OCI-LY1 (cell line): ENCODE results near the gene KIAA0040.

Experiments used
- H2AFZ ChIP-seq: fragments of 200-600 bp; sonication (generic), shearing (Covaris generic); 2 replicates; pipeline ENCODE4 v1.6.0; 2014; ENCODE audit warnings: antibody characterized with exemption, mild to moderate bottlenecking, low read length
- H3F3A ChIP-seq: fragments of 200-600 bp; sonication (generic), shearing (Covaris generic); 2 replicates; pipeline ENCODE4 v1.6.0; 2014; ENCODE audit warnings: mild to moderate bottlenecking, antibody characterized with exemption, low read length, moderate library complexity; ENCODE audit not compliant: insufficient read depth
- H3K27ac ChIP-seq: fragments of 200-600 bp; sonication (generic); 2 replicates; pipeline ENCODE4 v1.5.1; 2014; ENCODE audit warnings: low read length, mixed run types, mild to moderate bottlenecking, low read depth; ENCODE audit not compliant: poor library complexity, severe bottlenecking
- H3K27me3 ChIP-seq: fragments of 200-600 bp; sonication (generic); 2 replicates; pipeline ENCODE4 v1.6.0; 2014; ENCODE audit warnings: antibody characterized with exemption, mild to moderate bottlenecking, low read length, moderate library complexity; ENCODE audit not compliant: insufficient read depth
- H3K36me3 ChIP-seq: fragments of 200-600 bp; sonication (generic); 2 replicates; pipeline ENCODE4 v1.6.1; 2014; ENCODE audit warnings: mild to moderate bottlenecking, antibody characterized with exemption, low read length, moderate library complexity, mixed read lengths; ENCODE audit not compliant: insufficient read depth
- H3K4me1 ChIP-seq: fragments of 200-600 bp; sonication (generic); 2 replicates; pipeline ENCODE4 v1.5.1; 2014; ENCODE audit warnings: mild to moderate bottlenecking, low read length, moderate library complexity; ENCODE audit not compliant: insufficient read depth, severe bottlenecking
- H3K4me2 ChIP-seq: fragments of 200-600 bp; sonication (generic), shearing (Covaris generic); 2 replicates; pipeline ENCODE4 v1.6.1; 2014; ENCODE audit warnings: low read length
- H3K4me3 ChIP-seq: fragments of 200-600 bp; sonication (generic); 2 replicates; pipeline ENCODE4 v1.5.1; 2014; ENCODE audit warnings: low read length, low read depth, mild to moderate bottlenecking, mixed read lengths; ENCODE audit not compliant: poor library complexity, severe bottlenecking
- H3K79me2 ChIP-seq: fragments of 200-600 bp; shearing (Covaris generic); 2 replicates; pipeline ENCODE4 v1.6.1; 2016; ENCODE audit warnings: mixed run types, low read length, mixed read lengths; ENCODE audit not compliant: insufficient read depth
- H3K9ac ChIP-seq: fragments of 200-600 bp; sonication (generic), shearing (Covaris generic); 2 replicates; pipeline ENCODE4 v1.6.1; 2014; ENCODE audit warnings: mild to moderate bottlenecking, low read length, mixed read lengths
- H3K9me2 ChIP-seq: fragments of 200-600 bp; sonication (generic), shearing (Covaris generic); 2 replicates; pipeline ENCODE4 v1.6.1; 2014; ENCODE audit warnings: low read depth, mild to moderate bottlenecking, low read length, mixed read lengths
- H3K9me3 ChIP-seq: fragments of 200-600 bp; shearing (Covaris generic); 2 replicates; pipeline ENCODE4 v1.6.1; 2014; ENCODE audit warnings: low read length, mixed read lengths
- H4K20me1 ChIP-seq: fragments of 200-600 bp; sonication (generic), shearing (Covaris generic); 2 replicates; pipeline ENCODE4 v1.6.0; 2016; ENCODE audit warnings: mild to moderate bottlenecking, low read length; ENCODE audit not compliant: insufficient read depth
- EZH2 ChIP-seq: fragments of 200-600 bp; sonication (generic), shearing (Covaris generic); IDR thresholded peaks from 2 replicates; pipeline ENCODE4 v1.8.0; 2017; ENCODE audit warnings: borderline replicate concordance, mixed run types, mild to moderate bottlenecking, antibody characterized with exemption, low read length, moderate library complexity, mixed read lengths
- TF ChIP-seq, protein P1 (sequence below): fragments of 200-600 bp; sonication (generic), shearing (Covaris generic); IDR thresholded peaks from 2 replicates; pipeline ENCODE4 v1.5.1; 2017; ENCODE audit warnings: mild to moderate bottlenecking, antibody characterized with exemption, low read length, moderate library complexity, mixed read lengths

Gene KIAA0040

DNA sequence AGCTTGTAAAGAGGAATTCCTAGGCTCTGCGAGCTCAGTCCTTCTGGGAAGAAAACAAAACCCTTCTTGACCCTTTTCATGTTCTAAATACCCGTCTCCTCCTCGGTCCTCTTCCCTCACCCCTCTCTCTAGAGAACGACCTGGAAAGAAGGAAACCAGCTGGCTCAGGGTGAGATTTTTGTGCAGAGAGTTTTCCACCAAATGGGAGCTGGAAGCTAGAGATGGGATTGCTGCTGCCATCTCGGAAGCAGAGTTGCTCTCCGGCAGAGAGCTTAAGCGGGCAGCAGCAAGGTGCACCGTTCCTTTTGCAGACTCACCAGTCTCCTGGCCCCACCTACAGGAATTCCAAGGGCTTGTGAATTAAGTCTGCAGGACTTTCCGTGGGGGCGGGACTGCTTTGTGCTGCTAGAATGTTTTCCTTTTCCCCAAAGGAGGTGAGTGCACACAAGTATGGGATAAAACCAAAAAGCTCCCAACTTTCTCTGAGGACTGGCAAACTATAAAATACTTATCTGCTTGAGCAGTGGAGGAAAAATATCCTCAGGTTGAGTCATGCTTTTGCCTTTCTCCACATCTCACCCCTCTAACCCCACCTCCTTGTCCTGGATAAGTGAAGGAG lies 29.1 kb upstream of the KIAA0040 start:
- Histone ChIP-seq H3K4me1 (peaks cover 42% of the 10 kb centered on the region), H2AFZ (no peak overlapping the region), H3K4me2 (no peak overlapping the region)

DNA sequence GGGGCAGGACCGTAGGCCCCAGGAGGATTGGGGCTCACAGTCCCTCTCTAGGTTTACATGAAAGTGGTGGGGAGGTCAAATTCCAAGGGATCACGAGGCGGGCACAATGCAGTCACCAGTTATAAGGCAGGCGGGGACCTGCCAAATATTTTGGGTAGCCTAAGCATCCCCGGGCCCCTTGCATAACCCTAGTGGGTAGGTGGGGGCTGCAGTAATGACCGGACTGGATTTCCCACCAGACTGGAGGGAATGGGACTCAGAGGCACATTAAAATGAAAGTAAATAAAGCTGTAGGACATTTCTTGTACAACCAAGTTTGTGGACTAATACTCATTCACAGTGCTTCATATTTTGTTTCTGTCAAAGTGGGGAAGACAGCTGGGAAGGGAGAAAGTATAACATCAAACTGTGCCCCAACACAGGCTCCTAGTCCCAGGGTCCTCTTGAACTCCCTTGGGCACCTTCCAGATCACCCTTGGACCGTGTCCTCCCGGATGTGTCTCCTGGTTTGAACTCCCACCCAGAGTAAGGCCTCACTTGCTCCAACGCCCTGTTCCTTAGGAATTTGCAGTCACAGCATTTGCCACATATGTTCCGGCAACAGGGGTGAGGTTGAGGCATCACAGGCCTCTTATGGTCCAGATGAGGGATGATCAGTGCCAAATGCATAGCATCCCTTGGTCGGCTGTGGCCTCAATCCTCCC lies 28.4 kb upstream of the KIAA0040 start:
- Histone ChIP-seq H3K4me3 (no peak overlapping the region), H3F3A (no peaks in the 10 kb centered on the region), H3K36me3 (no peaks in the 10 kb centered on the region), H3K27ac (no peak overlapping the region), H3K4me1 (peaks cover 40% of the 10 kb centered on the region), H3K79me2 (no peaks in the 10 kb centered on the region), H3K9me2 (no peaks in the 10 kb centered on the region), H2AFZ (no peak overlapping the region), H3K4me2 (no peak overlapping the region), H3K9me3 (no peaks in the 10 kb centered on the region), H3K9ac (no peak overlapping the region), H3K27me3 (no peaks in the 10 kb centered on the region), H4K20me1 (no peaks in the 10 kb centered on the region)
- TF ChIP-seq EZH2: no peak
- TF ChIP-seq, protein P1, sequence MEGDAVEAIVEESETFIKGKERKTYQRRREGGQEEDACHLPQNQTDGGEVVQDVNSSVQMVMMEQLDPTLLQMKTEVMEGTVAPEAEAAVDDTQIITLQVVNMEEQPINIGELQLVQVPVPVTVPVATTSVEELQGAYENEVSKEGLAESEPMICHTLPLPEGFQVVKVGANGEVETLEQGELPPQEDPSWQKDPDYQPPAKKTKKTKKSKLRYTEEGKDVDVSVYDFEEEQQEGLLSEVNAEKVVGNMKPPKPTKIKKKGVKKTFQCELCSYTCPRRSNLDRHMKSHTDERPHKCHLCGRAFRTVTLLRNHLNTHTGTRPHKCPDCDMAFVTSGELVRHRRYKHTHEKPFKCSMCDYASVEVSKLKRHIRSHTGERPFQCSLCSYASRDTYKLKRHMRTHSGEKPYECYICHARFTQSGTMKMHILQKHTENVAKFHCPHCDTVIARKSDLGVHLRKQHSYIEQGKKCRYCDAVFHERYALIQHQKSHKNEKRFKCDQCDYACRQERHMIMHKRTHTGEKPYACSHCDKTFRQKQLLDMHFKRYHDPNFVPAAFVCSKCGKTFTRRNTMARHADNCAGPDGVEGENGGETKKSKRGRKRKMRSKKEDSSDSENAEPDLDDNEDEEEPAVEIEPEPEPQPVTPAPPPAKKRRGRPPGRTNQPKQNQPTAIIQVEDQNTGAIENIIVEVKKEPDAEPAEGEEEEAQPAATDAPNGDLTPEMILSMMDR: no peak

More for the DNA sequence above, 29.1 kb upstream of the KIAA0040 start:
- H3K79me2 ChIP-seq: no peaks in the 10 kb centered on the region
- H3K9ac ChIP-seq: no peak overlapping the region
- no peaks in the 10 kb centered on the region for H3K9me2 ChIP-seq
- no peaks in the 10 kb centered on the region for H3K36me3 ChIP-seq
- no peaks in the 10 kb centered on the region for H3F3A ChIP-seq
- no peak overlapping the region for H3K27ac ChIP-seq
- no peak overlapping the region for H3K4me3 ChIP-seq
- H4K20me1 ChIP-seq: no peaks in the 10 kb centered on the region
- H3K27me3 ChIP-seq: no peaks in the 10 kb centered on the region
- TF ChIP-seq, protein P1: no peak
- TF ChIP-seq EZH2: no peak
- H3K9me3 ChIP-seq: no peaks in the 10 kb centered on the region

DNA sequence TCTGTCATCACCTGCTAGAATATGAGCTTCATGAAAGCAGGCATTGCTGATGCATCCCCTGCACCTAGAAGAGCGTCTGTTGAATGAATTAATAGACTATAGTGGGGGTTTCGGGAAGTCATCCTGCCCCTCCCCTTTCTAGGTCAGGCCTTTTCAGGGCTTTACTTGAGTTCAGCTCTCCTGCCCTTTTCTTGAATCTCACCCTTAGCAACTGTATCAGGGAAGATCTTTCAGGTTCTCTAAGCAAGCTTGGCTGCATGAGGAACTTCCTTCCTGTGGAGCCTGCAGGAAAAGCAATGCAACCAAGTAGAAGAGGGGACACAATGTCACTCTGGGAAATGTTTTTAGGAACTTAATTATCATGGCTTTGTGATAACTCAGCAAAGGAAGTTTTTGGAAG lies 27.2 kb upstream of the KIAA0040 start:
- Histone ChIP-seq H3K4me1 (peaks cover 28% of the 10 kb centered on the region), H2AFZ (no peak overlapping the region), H3K27ac (no peak overlapping the region), H3K27me3 (no peaks in the 10 kb centered on the region), H4K20me1 (no peaks in the 10 kb centered on the region), H3K4me2 (no peak overlapping the region), H3K36me3 (no peaks in the 10 kb centered on the region), H3K4me3 (no peak overlapping the region), H3K9me3 (no peaks in the 10 kb centered on the region), H3K9me2 (no peaks in the 10 kb centered on the region), H3K79me2 (no peaks in the 10 kb centered on the region), H3F3A (no peaks in the 10 kb centered on the region), H3K9ac (no peak overlapping the region)
- no peak for TF ChIP-seq EZH2
- TF ChIP-seq, protein P1: no peak
